Choroid plexus epithelial cell (primary cell): ENCODE measurements around the gene AFAP1L1.
A peak's percentile ranks its signal among the peaks of the same experiment; 100 is the strongest.

ENCODE experiments used
- DNase-seq: peaks from one replicate; pipeline ENCODE4 v3.0.0-alpha.2; 2010; ENCODE audit warnings: low read depth
- H3K4me3 ChIP-seq: 2 replicates; pipeline ENCODE4 v1.5.1; 2011; ENCODE audit warnings: low read depth, mild to moderate bottlenecking, control low read depth, low read length, moderate library complexity
- CTCF ChIP-seq: conservative IDR thresholded peaks from 2 replicates; pipeline ENCODE4 v1.5.1; 2011; ENCODE audit warnings: low read depth, mild to moderate bottlenecking, control low read depth, inconsistent platforms, low read length, moderate library complexity

Gene AFAP1L1

DNA sequence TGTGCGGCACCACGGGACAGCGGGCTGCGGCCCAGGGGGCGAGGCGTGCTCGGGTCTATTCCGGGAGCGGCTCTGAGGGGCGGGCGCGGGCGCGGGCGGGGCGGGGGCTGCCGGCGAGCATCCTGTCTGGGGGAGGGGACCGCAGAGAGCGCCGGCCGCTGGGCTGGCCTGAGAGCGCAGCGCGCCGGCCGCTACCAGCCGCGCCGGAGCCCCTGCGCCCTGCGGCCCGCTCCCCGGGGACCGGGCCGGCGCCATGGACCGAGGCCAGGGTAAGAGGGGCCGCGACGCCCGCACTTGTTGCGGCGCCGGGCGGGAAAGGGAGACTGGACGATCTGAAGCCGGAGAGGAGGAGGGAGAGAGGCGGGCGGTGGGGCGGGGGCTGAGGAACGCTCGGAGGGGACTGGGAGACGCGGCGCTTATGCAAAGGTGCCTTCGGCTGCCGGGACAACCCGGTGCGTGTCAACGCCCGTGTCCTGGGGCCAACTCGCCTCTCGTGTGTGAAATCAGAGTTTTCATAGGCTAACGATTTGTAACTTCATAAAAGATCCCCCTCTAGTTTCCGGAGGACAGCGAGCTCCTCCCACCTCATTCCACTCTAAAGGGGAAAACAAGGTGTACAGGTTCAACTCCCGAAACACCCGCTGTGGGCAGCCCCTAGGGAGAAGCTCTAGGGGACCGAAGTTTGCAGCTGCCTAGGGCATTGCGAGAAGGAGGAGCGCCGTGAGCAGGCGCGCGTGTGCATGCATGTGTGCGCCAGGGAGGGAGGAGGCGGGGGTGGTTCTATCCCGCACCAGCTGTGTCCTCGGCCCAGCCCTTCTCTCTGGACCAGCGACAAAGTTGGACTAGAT lies at the start of gene AFAP1L1:
Gene AFAP1L1 (plus strand): TSS at position 144 of the 848 bp plus-strand sequence. CDS start 110 bp downstream, at position 254.
- peak within 1 kb of the TSS; percentile 64 for H3K4me3 ChIP-seq
- peak; percentile 53 for DNase-seq
- TF ChIP-seq CTCF: no peak

- TF ChIP-seq CTCF: no peak
- no peak for DNase-seq
Observed at GRCh38 chr5:149223081-149223848, 48.4 kb upstream of the AFAP1L1 start.

DNA sequence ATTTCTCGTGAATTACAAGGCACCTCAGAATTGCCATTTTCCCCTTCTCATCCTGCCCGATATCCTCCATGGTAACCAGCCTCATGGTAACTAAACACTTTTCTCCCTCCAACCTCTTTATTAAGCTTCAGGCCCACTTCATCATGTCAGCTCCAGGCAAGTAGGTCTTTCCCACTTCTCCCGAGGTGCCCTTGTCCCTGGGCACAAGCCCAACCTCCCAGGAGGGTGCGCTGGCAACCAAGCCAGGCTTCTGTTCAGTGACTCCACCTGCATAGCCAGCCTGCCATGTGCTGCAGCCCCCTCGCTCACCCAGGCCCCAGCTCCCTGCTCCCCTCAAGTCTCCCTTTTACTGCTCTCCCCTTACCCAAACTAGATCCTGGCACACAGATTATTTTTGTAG lies 47.4 kb upstream of the AFAP1L1 start:
- H3K4me3 ChIP-seq: no peak overlapping the region
- DNase-seq: no peak

More at GRCh38 chr5:149223081-149223848, 48.4 kb upstream of the AFAP1L1 start:
- no peak overlapping the region for H3K4me3 ChIP-seq

DNA sequence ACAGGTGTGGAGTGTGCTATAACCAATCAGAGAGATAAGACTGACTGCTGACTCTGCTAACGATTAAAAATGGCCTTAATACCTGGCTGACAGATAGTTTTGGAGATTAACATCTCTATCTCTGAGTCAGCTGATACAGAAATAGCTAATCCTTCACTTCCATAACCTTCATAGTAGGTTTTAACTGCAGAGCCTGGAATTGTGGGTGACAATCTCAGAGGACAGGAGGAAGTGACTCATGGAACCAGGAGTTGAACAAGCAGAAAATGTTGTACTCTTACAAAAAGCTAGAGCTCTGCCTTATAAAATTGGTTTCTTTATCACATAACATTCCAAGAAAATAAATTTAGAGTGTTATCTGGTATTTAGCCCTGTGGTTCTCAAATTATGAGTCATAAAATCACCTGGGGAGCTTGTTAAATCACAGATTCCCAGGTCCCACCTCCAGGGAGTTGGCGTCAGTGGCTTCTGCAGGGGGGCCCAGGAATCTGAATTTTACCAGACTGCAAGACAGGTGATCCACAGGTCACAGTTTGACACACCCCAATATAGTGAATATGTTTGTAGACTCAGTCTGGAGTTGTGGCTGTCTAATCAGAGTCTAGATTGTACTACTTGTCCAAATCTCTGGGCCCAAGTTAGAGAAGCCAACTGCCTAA lies 44.4 kb upstream of the AFAP1L1 start:
- TF ChIP-seq CTCF: no peak
- no peak overlapping the region for H3K4me3 ChIP-seq
- DNase-seq: peak; percentile 52

More for the DNA sequence above, 47.4 kb upstream of the AFAP1L1 start:
- TF ChIP-seq CTCF: no peak

- TF ChIP-seq CTCF: peak; percentile 90
- DNase-seq: peak; percentile 95
- no peak overlapping the region for H3K4me3 ChIP-seq
Observed at GRCh38 chr5:149228618-149229297, 42.9 kb upstream of the AFAP1L1 start.

DNA sequence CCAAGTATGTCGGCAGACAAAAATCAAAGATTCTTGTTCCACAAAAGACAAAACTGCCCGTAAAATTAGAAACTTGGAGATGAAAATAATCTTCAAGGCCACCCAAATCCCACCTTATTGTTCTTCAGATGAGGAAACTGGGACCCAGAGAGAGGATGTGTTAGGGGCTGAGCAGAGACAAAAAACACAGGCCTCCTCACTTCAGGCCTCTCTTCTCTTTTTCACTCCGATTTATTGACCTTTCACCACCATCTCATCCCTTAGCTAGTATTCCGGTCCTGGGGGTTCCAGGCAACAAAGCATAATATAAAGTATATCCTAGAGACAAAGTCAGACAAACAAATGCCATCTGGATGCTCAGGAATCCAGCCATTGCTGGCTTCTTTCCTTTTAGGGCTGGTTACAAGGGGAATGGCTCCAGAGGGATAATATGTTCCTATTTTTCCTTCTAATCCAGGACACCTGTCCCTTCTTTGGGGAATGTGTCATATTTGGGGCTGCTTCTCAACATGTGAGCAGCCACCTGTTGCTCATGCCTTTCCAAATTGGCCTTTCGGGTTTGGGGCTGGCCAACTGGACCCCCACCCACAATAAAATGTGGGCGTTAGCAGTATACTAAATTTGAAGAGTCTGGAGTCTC lies 42.2 kb upstream of the AFAP1L1 start:
- H3K4me3 ChIP-seq: no peak overlapping the region
- TF ChIP-seq CTCF: no peak
- no peak for DNase-seq
